GM12864 (cell line): ENCODE results near the gene SNTG2.

ENCODE experiments used
- DNase-seq: peaks from one replicate; pipeline ENCODE4 v3.0.0-alpha.2; 2011; ENCODE audit warnings: low read depth
- H3K4me3 ChIP-seq: 2 replicates; pipeline ENCODE4 v1.5.1; 2011; ENCODE audit warnings: mild to moderate bottlenecking, low read depth, low read length, control low read depth
- TF ChIP-seq, protein P1 (sequence below): IDR thresholded peaks from 2 replicates; pipeline ENCODE4 v1.5.1; 2011; ENCODE audit warnings: low read depth, mild to moderate bottlenecking, moderate library complexity, low read length, control low read depth, inconsistent platforms; ENCODE audit errors: missing control alignments

Gene SNTG2

GRCh38 chr2:951224-952006 is 766 bp downstream of the SNTG2 start:
- TF ChIP-seq, protein P1, sequence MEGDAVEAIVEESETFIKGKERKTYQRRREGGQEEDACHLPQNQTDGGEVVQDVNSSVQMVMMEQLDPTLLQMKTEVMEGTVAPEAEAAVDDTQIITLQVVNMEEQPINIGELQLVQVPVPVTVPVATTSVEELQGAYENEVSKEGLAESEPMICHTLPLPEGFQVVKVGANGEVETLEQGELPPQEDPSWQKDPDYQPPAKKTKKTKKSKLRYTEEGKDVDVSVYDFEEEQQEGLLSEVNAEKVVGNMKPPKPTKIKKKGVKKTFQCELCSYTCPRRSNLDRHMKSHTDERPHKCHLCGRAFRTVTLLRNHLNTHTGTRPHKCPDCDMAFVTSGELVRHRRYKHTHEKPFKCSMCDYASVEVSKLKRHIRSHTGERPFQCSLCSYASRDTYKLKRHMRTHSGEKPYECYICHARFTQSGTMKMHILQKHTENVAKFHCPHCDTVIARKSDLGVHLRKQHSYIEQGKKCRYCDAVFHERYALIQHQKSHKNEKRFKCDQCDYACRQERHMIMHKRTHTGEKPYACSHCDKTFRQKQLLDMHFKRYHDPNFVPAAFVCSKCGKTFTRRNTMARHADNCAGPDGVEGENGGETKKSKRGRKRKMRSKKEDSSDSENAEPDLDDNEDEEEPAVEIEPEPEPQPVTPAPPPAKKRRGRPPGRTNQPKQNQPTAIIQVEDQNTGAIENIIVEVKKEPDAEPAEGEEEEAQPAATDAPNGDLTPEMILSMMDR, result no peak
- no peak for DNase-seq
- no peak overlapping the region for H3K4me3 ChIP-seq

GRCh38 chr2:953408-953807 is 2.8 kb downstream of the SNTG2 start:
- DNase-seq, result no peak
- no peak overlapping the region for H3K4me3 ChIP-seq
- TF ChIP-seq, protein P1, result no peak

DNA sequence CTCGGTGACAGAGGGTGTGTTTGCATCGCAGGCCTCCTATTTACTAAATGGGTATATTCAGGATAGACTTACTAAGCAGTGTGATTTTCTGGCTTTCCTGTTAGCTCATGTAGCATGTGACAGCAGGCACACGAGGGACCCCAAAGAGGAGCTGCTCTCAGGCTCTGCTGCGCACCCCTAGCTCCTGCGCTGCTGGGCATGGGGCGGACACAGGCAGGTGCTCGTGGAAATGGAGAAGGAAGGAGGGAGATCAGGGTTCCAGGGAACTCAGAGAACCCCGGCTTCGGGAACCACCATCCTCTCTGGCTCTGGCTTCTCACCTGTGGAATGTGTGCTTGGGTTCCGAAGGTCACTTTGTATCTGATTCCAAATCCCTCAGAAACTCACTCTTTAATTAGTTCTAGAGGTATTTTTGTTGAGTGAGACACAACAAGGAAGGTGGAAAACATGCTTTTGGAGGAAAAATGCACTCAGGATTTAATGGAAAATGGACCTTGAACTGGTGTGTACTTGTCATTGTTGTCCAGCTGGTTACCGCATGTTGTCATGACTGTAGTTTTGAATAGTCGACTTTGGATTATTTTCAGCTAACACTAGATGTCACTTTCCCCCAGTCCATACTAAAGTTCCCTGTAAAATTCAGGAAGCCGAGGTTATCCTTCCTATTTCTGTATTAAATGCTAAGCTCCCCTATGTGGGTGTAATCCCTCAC is 3.5 kb downstream of the SNTG2 start:
- H3K4me3 ChIP-seq, result no peak overlapping the region
- TF ChIP-seq, protein P1, result no peak
- DNase-seq, result no peak

DNA sequence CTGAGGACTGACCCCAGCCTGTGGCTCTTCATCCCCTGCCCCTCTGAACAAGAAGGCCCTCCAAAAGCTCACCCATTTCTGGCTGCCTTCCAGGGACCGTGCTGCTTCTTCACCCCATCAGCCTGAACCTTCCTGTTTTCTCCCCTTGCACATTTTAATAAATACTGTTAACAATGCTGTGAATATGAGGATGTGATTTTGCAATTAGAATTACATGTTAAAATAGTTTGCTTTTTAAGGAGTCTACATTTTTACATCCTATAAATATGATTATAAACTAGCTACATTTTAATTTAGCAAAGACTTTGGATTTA is 4.0 kb downstream of the SNTG2 start:
- H3K4me3 ChIP-seq, result no peak overlapping the region

DNA sequence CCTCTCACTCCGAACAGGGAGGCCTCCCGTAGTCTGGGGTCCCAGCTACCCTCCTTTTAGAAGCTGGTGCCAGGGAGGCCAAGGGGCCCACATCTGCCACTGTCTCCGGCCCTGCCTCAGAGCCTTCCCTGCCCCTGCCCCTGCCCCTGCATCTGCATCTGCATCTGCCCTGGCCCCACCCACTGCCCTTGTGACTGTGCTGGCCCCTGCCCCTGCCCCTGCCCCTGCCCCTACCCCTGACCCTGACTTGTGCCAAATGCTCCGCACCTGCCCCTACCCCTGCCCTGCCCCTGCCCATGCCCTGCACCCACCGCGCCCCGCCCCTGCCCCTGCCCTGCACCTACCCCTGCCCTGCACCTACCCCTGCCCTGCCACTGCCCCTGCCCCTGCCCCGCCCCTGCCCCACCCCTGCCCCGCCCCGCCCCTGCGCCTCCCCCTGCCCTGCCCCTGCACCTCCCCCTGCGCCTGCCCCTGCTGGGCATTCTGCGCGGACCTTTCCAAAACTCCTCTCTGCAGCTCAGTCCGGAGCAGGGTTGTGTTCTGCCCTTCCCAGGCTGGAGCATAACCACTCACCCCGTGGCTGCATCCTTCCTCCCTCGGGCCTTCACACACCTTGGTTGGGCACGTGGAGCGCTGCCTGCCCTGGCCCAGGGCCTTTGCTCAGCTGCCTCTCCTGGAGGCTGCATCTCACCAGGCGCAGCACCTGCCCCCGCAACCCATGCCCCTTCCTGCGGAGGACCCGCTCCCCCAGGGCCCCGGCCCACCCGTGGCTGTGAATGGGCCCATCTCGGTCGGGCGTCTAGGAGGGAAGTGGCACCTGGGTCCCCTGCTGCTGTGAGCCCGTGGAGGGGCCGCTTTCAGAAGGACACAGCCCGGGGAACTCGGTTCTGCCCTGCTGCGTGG is 5.4 kb downstream of the SNTG2 start:
- no peak for DNase-seq
- TF ChIP-seq, protein P1, result no peak
- H3K4me3 ChIP-seq, result no peak overlapping the region

More for the DNA sequence above, 4.0 kb downstream of the SNTG2 start:
- TF ChIP-seq, protein P1, result no peak
- DNase-seq, result no peak

DNA sequence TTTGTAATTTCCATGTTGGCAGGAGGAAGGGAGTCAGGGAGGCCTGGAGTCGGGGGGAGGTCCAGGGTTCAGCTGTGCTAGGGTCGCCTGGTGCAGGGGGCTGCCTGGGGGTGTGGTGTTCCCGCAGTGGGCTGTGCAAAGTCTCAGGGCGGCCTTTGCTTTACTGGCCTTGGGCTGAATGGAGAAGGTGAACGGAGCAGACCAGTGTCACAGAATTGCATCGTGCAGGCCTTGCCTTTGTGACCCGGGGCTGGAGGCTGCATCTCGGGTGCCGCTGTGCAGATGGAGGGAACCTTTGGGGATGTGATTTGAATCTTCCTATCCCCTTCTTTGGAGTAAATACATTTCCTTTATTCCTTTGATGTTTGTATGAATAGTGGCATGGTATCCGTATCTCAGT is 8.8 kb downstream of the SNTG2 start:
- no peak overlapping the region for H3K4me3 ChIP-seq
- TF ChIP-seq, protein P1, result no peak
- no peak for DNase-seq
